HCT116 (cell line): ENCODE measurements around the gene ENOX1. TPM values are rescaled to one million over a fixed set of nuclear protein-coding genes. Genes with fewer than 3 reads are reported as not detected.

ENCODE experiments used
- ATAC-seq: fragments of 200-7000 bp; cut with Tn5 transposase; 2 replicates; pipeline ENCODE4 v1.9.1; 2020; ENCODE audit warnings: mild to moderate bottlenecking, moderate library complexity
- BruUV-seq: library from RNA; stranded (reverse); fragments of 400-500 nt; replicated peaks from 2 replicates; lab custom pipeline; 2021; lab: Mats Ljungman, UMichigan
- CTCF ChIA-PET: fragments of 300-600 bp; sonication (Branson Sonifier 250); formaldehyde crosslinking; loops from one replicate; lab custom pipeline; 2021; ENCODE audit warnings: antibody characterized with exemption; lab: Charles Lee
- POLR2A ChIA-PET: fragments of 300-600, 350-600 bp; sonication (Branson Sonifier 250); formaldehyde crosslinking; loops from one replicate; lab custom pipeline; 2021; ENCODE audit warnings: antibody characterized with exemption; lab: Charles Lee
- RAD21 ChIA-PET, 2 experiments: fragments of 300-600 bp; sonication (Branson Sonifier 250); formaldehyde crosslinking; loops; one replicate each; lab custom pipeline; 2023; ENCODE audit warnings: low total read pairs in 2 of 2; ENCODE audit not compliant: uncharacterized antibody in 2 of 2, unreplicated experiment in 2 of 2, low non-redundant PET in 1 of 2; lab: Charles Lee
- DNase-seq: peaks from one replicate; pipeline ENCODE4 v3.0.0-alpha.2; 2010; ENCODE audit warnings: low read depth, low spot score
- H2AFZ ChIP-seq: fragments of 200-600 bp; shearing (Covaris generic), sonication (generic); 2 replicates; pipeline ENCODE4 v1.6.1; 2017; ENCODE audit warnings: low read depth, mixed run types, mixed read lengths, antibody characterized with exemption, low read length; ENCODE audit not compliant: poor library complexity, severe bottlenecking
- H3K27ac ChIP-seq: 2 replicates; pipeline ENCODE4 v1.5.1; 2012; ENCODE audit warnings: low read depth, low read length
- H3K27me3 ChIP-seq: fragments of 200-600 bp; sonication (generic); 2 replicates; pipeline ENCODE4 v1.6.1; 2016; ENCODE audit warnings: mixed run types, low read length, mixed read lengths; ENCODE audit not compliant: insufficient read depth
- H3K36me3 ChIP-seq, 2 experiments: fragments of 200-500 bp in 1 of 2; fragments of 200-600 bp in 1 of 2; sonication (Bioruptor generic) in 1 of 2; sonication (generic) in 1 of 2; 2 replicates each; pipeline versions ENCODE4 v1.5.1 to v1.6.1; 2014 to 2016; ENCODE audit warnings: low read length in 2 of 2, inconsistent platforms in 1 of 2, mixed read lengths in 1 of 2, mixed run types in 1 of 2; ENCODE audit not compliant: insufficient read depth in 2 of 2, control insufficient read depth in 1 of 2
- H3K4me1 ChIP-seq, 2 experiments: fragments of 200-600 bp in 1 of 2; sonication (generic) in 1 of 2; 2 replicates each; pipeline versions ENCODE4 v1.5.1 to v1.6.1; 2012 to 2017; ENCODE audit warnings: low read length in 2 of 2, inconsistent platforms in 1 of 2, mild to moderate bottlenecking in 1 of 2, mixed read lengths in 1 of 2, mixed run types in 1 of 2, moderate library complexity in 1 of 2; ENCODE audit not compliant: insufficient read depth in 2 of 2, control insufficient read depth in 1 of 2
- H3K4me2 ChIP-seq: fragments of 200-600 bp; sonication (generic); 2 replicates; pipeline ENCODE4 v1.6.1; 2017; ENCODE audit warnings: mixed run types, low read length, mixed read lengths
- H3K4me3 ChIP-seq, 2 experiments: fragments of 200-600 bp in 1 of 2; sonication (generic) in 1 of 2; replicated peaks in 1 of 2; 2 replicates each; pipeline ENCODE4 v1.5.1; 2011 to 2016; ENCODE audit warnings: low read length in 2 of 2, control low read depth in 1 of 2, low read depth in 1 of 2, mild to moderate bottlenecking in 1 of 2, mixed read lengths in 1 of 2, mixed run types in 1 of 2
- H3K79me2 ChIP-seq: fragments of 200-600 bp; sonication (generic); 2 replicates; pipeline ENCODE4 v1.6.1; 2017; ENCODE audit warnings: mild to moderate bottlenecking, mixed run types, low read length, moderate library complexity, mixed read lengths; ENCODE audit not compliant: insufficient read depth
- H3K9ac ChIP-seq: fragments of 200-600 bp; sonication (generic); 2 replicates; pipeline ENCODE4 v1.6.1; 2016; ENCODE audit warnings: low read length, mixed read lengths
- H3K9me2 ChIP-seq: fragments of 200-600 bp; sonication (generic), shearing (Covaris generic); 2 replicates; pipeline ENCODE4 v1.6.1; 2017; ENCODE audit warnings: mixed run types, mild to moderate bottlenecking, moderate library complexity; ENCODE audit not compliant: insufficient read depth
- H3K9me3 ChIP-seq, 2 experiments: fragments of 200-500 bp in 1 of 2; fragments of 200-600 bp in 1 of 2; sonication (Bioruptor generic) in 1 of 2; sonication (generic) in 1 of 2; 2 replicates each; pipeline ENCODE4 v1.6.1; 2014 to 2017; ENCODE audit warnings: low read length in 2 of 2, mixed read lengths in 2 of 2, inconsistent platforms in 1 of 2, low read depth in 1 of 2, mild to moderate bottlenecking in 1 of 2, mixed run types in 1 of 2, moderate library complexity in 1 of 2; ENCODE audit not compliant: control insufficient read depth in 1 of 2, insufficient read depth in 1 of 2
- H4K20me1 ChIP-seq: fragments of 200-600 bp; sonication (generic), shearing (Covaris generic); 2 replicates; pipeline ENCODE4 v1.6.1; 2017; ENCODE audit warnings: mixed run types, mild to moderate bottlenecking, moderate library complexity; ENCODE audit not compliant: insufficient read depth
- CBX3 ChIP-seq: IDR thresholded peaks from 2 replicates; pipeline ENCODE4 v1.6.1; 2012; ENCODE audit warnings: low read depth
- CEBPB ChIP-seq: IDR thresholded peaks from 2 replicates; pipeline ENCODE4 v1.6.1; 2012; ENCODE audit warnings: low read depth
- ELF1 ChIP-seq: IDR thresholded peaks from 2 replicates; pipeline ENCODE4 v1.6.1; 2012; ENCODE audit warnings: low read depth, borderline replicate concordance
- EZH2phosphoT487 ChIP-seq: fragments of 200-600 bp; IDR thresholded peaks from 2 replicates; pipeline ENCODE4 v1.6.1; 2018; ENCODE audit warnings: antibody characterized with exemption, borderline replicate concordance
- JUND ChIP-seq: IDR thresholded peaks from 2 replicates; pipeline ENCODE4 v1.6.1; 2012
- POLR2A ChIP-seq: IDR thresholded peaks from 2 replicates; pipeline ENCODE4 v1.7.0; 2011; ENCODE audit warnings: borderline replicate concordance; ENCODE audit not compliant: insufficient read depth, insufficient read length; ENCODE audit errors: extremely low read depth
- POLR2AphosphoS5 ChIP-seq: IDR thresholded peaks from 2 replicates; pipeline ENCODE4 v1.6.1; 2011; ENCODE audit warnings: mild to moderate bottlenecking, low read depth, low read length, moderate library complexity
- RAD21 ChIP-seq: IDR thresholded peaks from 2 replicates; pipeline ENCODE4 v1.6.1; 2012; ENCODE audit warnings: low read depth, mild to moderate bottlenecking
- SIN3A ChIP-seq: IDR thresholded peaks from 2 replicates; pipeline ENCODE4 v1.6.1; 2012; ENCODE audit warnings: low read depth
- SP1 ChIP-seq: IDR thresholded peaks from 2 replicates; pipeline ENCODE4 v1.6.1; 2012; ENCODE audit warnings: low read depth
- SRF ChIP-seq: IDR thresholded peaks from 2 replicates; pipeline ENCODE4 v1.6.1; 2012; ENCODE audit warnings: low read depth
- ZFX ChIP-seq: fragments of 450-650 bp; IDR thresholded peaks from 2 replicates; pipeline ENCODE4 v1.6.1; 2017
- ZNF274 ChIP-seq: fragments of 200-500 bp; sonication (Bioruptor generic); IDR thresholded peaks from 2 replicates; pipeline ENCODE4 v1.6.1; 2014; ENCODE audit warnings: mild to moderate bottlenecking, low read depth, low read length, inconsistent platforms
- intact Hi-C: fragments of 100-400 bp; cut with micrococcal nuclease; formaldehyde crosslinking; loops from 2 replicates; pipeline ENCODE4 v1.10.0; 2022
- total RNA-seq: library from RNA; stranded (reverse); gene quantifications from one replicate; pipeline ENCODE4 v1.2.1, GENCODE V29; 2021; ENCODE audit not compliant: unreplicated experiment
- TF ChIP-seq, protein P1 (sequence below): IDR thresholded peaks from 2 replicates; pipeline ENCODE4 v1.6.1; 2012
- TF ChIP-seq, protein P2 (sequence below): IDR thresholded peaks from 2 replicates; pipeline ENCODE4 v1.6.1; 2012
- TF ChIP-seq, protein P3 (sequence below): IDR thresholded peaks from 2 replicates; pipeline ENCODE4 v1.6.1; 2012; ENCODE audit warnings: low read depth
- TF ChIP-seq, protein P4 (sequence below): IDR thresholded peaks from 2 replicates; pipeline ENCODE4 v1.6.1; 2011; ENCODE audit warnings: mild to moderate bottlenecking, low read length, moderate library complexity; ENCODE audit not compliant: insufficient replicate concordance; ENCODE audit errors: extremely low read depth

ENOX1 gene
- total RNA-seq, 1 experiment from 2014 or later: 4.5 TPM

DNA sequence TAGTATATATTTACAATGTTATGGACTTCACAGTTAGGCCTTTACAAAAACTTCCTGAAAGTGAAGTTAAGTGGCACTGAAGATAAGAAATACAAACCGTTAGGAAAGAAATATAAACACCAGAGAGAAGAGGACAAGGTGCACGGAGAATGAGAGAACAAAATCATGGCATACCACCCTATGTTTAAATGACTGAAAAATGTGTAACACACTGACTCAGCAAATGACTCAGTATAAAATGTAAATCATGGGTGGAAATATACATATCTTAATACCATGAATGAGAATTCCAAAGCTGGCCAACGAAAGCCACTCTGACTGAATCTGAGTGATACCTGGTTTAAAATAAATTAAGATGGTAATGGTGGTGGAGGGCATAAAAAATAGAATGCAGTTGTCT lies 502.6 kb downstream of the ENOX1 start:
- Histone ChIP-seq H3K36me3 (no peaks in the 10 kb centered on the region), H2AFZ (no peak overlapping the region), H3K4me3 (no peak overlapping the region), H3K9me3 (no peaks in the 10 kb centered on the region), H3K9ac (no peak overlapping the region), H3K79me2 (no peaks in the 10 kb centered on the region), H4K20me1 (no peaks in the 10 kb centered on the region), H3K9me2 (no peaks in the 10 kb centered on the region), H3K4me1 (no peaks in the 10 kb centered on the region), H3K27ac (no peak overlapping the region), H3K27me3 (peaks cover 4% of the 10 kb centered on the region; the same call in 1 of the 2 replicates), H3K4me2 (no peak overlapping the region)
- POLR2A ChIA-PET: no interaction called here
- RAD21 ChIA-PET: no interaction called here
- BruUV-seq: no TSS peak
- ATAC-seq: no peak
- no peak for TF ChIP-seq POLR2AphosphoS5
- TF ChIP-seq JUND: no peak
- TF ChIP-seq, protein P1, sequence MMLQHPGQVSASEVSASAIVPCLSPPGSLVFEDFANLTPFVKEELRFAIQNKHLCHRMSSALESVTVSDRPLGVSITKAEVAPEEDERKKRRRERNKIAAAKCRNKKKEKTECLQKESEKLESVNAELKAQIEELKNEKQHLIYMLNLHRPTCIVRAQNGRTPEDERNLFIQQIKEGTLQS: no peak
- TF ChIP-seq, protein P2, sequence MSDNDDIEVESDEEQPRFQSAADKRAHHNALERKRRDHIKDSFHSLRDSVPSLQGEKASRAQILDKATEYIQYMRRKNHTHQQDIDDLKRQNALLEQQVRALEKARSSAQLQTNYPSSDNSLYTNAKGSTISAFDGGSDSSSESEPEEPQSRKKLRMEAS: no peak
- TF ChIP-seq RAD21: no peak
- no peak for TF ChIP-seq EZH2phosphoT487
- no peak for TF ChIP-seq ELF1
- no peak for TF ChIP-seq ZFX
- no peak for TF ChIP-seq ZNF274
- no peak for TF ChIP-seq CBX3
- no peak for TF ChIP-seq POLR2A
- no peak for TF ChIP-seq SP1
- TF ChIP-seq SRF: no peak
- TF ChIP-seq, protein P3, sequence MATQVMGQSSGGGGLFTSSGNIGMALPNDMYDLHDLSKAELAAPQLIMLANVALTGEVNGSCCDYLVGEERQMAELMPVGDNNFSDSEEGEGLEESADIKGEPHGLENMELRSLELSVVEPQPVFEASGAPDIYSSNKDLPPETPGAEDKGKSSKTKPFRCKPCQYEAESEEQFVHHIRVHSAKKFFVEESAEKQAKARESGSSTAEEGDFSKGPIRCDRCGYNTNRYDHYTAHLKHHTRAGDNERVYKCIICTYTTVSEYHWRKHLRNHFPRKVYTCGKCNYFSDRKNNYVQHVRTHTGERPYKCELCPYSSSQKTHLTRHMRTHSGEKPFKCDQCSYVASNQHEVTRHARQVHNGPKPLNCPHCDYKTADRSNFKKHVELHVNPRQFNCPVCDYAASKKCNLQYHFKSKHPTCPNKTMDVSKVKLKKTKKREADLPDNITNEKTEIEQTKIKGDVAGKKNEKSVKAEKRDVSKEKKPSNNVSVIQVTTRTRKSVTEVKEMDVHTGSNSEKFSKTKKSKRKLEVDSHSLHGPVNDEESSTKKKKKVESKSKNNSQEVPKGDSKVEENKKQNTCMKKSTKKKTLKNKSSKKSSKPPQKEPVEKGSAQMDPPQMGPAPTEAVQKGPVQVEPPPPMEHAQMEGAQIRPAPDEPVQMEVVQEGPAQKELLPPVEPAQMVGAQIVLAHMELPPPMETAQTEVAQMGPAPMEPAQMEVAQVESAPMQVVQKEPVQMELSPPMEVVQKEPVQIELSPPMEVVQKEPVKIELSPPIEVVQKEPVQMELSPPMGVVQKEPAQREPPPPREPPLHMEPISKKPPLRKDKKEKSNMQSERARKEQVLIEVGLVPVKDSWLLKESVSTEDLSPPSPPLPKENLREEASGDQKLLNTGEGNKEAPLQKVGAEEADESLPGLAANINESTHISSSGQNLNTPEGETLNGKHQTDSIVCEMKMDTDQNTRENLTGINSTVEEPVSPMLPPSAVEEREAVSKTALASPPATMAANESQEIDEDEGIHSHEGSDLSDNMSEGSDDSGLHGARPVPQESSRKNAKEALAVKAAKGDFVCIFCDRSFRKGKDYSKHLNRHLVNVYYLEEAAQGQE: no peak
- TF ChIP-seq, protein P4, sequence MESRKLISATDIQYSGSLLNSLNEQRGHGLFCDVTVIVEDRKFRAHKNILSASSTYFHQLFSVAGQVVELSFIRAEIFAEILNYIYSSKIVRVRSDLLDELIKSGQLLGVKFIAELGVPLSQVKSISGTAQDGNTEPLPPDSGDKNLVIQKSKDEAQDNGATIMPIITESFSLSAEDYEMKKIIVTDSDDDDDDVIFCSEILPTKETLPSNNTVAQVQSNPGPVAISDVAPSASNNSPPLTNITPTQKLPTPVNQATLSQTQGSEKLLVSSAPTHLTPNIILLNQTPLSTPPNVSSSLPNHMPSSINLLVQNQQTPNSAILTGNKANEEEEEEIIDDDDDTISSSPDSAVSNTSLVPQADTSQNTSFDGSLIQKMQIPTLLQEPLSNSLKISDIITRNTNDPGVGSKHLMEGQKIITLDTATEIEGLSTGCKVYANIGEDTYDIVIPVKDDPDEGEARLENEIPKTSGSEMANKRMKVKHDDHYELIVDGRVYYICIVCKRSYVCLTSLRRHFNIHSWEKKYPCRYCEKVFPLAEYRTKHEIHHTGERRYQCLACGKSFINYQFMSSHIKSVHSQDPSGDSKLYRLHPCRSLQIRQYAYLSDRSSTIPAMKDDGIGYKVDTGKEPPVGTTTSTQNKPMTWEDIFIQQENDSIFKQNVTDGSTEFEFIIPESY: no peak
- TF ChIP-seq CEBPB: no peak
- TF ChIP-seq SIN3A: no peak
- CTCF ChIA-PET: no interaction called here
- no peak for DNase-seq
- intact Hi-C loops: no loop called here
